ENCODE data around the gene FHOD3.
"Not testable (repeated sequence)": the region's sequence is repeated elsewhere in the genome, so short reads cannot be mapped to it uniquely, and the experiment has no call there.

The FHOD3 gene

DNA sequence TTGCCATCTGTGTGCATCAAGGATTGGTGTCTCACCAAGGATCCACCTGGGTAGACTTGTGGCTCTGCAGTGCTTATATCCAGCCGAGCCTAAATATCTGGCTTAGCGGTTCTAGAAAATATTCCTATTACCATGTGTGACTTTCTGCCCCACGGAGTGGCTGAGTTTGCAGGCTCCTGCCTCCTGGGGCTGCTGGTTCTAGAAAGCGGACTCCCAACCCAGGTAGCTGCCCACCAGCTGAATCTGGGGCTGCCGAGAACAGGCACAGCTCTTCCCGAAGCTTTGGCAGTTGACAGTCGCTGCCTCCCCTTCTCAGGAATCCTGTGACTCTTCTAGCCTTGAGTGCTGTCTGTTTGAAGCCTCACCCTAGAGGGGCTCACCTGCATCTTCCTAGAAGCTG is 426.7 kb downstream of the FHOD3 start:
- DNase-seq, result no peak

DNA sequence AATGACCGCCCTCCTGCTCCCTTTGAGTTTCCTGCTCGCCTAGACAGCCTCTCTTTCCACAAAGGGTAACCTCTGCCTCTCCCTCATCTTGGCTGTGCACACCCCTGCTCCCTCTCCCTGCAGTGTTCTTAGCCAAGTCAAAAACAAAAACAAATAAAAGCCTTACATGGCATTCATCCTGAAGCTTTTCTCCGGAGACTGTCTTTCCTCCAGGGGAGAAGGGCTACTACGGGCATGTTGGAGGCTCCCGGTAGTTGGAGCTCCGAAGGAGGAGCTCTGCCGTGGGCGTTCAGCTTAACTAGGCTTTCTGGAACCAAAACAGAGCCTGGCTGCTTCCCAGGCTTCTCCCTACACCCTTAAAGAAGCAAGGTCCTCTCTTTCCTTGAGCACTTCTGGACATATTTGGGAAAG is 427.1 kb downstream of the FHOD3 start:
- DNase-seq, result no peak

DNA sequence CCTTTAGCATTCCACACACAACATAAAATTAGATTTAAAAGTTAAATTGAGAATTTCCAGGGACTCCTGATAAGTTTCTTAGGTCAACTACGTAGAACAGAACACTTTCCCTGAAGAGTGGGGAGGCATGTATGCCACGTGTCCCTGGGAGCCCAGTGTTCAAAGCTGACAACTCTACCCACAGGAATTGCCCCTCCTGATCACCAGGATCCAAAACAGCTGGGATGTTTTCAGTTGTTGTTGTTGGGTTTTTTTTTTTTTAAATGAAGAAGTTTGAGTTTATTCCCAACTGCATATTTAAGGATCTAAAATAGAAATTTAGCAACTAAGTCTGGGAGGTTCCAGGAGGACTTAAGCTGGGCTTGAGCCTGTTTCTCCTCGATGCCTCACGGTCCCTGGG is 430.8 kb downstream of the FHOD3 start:
- no peak for DNase-seq

DNA sequence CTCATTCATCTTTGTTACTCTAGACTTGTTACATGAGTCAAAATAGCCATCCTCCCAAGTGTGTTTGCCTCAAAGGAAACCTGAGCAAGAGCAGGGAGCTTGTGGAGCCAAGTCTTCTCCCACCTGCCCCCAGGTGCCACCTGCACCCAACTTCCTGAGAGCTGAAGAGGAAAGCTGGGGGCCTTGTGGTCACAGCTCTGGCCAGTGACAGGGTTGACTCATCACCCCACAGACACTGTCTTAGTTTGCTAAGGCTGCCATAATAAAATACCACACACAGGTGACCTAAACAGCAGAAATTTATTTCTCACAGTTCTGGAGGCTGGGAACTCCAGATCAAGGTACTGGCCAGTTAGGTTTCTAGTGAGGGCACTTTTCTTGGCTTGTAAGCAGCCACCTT is 431.7 kb downstream of the FHOD3 start:
- no peak for DNase-seq

DNA sequence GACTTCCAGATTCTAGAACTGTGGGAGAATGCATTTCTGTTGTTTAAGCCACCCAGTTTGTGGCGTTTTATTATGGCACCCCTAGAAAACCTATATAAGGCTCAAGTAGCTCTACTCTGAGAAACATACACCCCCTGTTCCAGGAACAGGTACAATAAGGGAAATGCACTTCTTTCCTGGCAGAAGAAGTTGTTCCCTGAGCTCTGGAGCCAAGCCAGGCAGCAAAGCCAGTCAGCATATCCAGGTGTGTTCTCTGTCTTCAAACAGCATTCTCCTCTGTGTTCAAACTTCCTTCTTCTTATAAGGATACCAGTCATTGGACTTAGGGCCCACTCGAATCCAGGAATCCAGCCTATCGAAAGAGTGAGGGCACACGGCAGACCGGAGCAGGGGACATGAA is 434.8 kb downstream of the FHOD3 start:
- no peak for DNase-seq

DNA sequence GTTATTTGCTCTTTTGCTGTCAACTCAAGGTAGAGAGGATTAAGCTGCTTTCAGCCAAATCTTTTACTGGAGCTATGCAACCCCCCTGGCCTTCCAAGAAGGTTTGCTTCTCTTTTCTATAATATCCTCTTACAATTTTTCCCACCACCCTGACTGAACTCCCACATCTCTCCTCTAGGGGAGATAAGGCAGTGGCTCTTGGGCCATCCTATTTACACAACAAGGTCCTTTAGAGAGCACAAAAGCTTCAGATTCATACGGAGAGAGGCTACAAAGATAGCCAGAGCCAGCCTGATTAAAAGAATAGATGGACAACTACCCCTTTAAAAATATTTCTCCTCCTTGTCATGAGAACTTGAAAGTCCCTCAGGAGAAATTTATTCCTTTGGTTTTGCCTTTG is 435.6 kb downstream of the FHOD3 start:
- DNase-seq, result no peak

DNA sequence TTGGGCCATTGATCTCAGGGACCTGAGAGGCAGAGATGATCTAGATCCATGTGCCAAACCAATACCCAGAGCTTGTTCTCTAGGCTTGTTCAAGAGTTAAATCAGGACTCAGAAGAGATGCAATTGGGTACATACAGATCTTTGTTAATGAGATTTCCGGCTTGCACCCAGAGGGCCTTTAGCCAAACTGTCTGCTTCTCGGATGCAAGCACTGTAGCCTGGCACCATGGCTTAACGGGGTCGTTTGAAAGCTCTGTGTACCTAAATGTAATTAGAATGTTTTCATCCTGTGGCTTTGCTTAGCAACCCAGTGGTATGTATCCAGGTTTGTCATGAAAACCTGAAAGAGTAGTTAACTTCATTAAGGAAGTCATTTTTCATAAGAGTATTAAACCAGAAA is 437.1 kb downstream of the FHOD3 start:
- DNase-seq, result no peak

DNA sequence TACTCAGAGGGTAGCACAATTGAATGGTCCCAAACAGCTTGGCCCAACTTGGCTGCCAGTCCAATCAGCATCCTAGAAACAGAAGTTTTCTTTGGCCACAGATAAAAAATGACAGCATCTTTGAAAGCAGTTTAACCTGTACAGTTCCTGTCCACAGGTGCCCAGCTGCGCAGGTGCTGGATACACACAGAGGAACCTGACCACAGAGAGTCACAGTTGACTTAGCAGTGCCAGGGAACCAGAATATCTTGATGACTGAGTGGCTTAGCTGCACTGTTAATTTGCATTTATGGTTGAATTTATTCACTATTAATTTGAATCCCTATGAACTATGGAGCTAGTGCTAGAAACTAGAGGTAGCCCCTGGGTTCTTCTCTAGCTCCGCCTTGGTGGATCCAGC is 437.6 kb downstream of the FHOD3 start:
- DNase-seq, result no peak

DNA sequence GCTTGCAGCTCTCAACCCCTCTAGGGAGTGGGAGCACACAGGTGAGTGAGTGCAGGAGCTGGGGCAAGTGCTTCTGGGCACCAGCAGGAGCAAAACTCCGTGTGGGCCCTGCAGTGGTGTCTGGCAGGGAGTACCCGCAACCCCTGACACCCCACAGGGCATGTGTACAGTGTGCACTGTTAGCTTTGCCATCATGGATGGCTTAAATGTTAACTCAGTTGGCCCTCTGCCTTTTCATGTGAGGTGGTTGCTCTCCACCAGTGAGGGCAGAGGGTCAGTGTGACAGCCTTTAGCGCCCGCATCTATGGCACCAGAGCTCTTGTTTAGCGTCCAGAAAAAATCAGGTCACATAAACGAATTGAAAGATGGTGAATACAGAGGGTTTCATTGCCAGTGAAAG is 438.6 kb downstream of the FHOD3 start:
- no peak for DNase-seq

DNA sequence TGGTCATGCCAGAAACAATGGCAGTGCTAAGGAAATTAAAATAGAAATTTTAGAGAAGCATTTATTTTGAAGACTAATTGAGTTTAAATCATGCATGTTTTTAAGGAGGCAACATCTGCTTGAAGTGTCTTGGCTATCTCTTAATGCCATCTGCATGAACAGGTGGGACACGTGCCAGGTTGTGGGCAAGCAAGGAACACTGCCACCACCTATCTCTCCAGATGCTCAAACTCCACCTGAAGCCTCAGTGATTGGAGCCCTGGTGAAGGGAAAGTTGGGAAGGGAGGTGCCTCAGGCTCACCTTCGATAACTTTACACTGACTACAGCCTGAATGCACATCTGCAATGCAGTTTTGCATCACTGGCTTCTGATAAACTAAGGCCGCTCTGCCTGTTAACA is 439.8 kb downstream of the FHOD3 start:
- no peak for DNase-seq

DNA sequence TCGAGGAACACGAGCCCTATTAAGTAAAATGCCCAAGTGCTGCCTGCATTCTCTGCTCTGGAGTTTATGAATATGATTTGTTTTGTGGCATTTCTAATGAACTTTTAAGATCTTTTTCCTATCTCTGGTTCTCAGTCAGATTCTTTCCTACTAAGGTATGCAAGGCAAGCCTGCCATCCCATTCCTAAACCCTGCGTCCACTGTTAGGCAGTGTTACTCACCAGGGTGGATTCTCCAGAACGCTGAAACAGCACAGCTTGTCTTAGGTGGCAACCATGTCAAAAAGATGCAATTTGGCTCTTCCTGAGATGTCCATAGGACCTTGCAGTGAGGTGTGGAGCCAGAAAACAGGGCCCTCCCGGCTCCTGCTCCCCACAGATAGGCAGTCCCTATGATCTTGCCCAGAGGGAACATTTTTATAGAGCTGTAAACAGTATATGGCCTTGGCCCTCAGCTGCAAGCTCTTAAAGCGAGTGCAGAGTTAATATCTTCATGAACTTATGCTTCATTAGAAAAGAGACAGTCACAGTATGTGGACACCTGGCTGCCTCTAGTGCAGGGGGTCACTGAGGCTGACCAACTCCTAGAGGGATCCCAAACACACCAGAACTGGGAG is 446.9 kb downstream of the FHOD3 start:
- no peak for DNase-seq

DNA sequence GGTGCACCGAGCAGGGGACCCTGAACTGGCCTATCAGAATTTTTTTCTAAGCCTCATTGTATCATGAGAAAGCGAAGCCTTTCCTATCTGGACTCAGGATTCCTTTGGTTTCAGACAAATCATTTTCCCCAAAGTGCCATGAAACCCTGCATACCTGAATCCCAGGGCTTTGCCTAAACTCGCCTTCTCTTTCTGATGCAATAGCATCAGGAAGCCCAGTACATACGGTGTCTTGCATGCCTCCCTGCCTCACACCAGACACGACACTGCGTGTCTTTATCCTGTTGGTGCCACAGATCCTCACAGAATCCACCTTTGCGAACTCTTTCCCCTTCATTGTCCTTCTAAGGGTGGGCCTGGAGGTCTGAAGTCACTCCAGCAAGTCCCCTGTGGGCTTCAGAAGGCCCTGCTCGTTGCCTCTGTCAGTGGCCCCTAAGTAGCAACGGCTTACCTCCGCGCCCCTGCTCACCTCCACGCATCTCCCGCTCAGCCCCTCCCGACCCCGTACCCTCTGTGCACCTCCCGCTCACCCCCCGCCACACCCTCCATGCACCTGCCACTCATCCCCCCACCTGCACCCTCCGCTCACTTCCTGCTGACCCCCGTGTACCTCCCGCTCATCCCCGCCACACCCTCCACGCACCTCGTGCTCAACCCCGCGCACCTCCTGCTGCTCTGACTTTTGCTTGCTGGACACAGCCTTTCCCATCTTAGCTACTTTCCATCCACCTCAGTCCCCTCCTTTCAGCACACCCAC is 447.9 kb downstream of the FHOD3 start:
- no peak for DNase-seq

DNA sequence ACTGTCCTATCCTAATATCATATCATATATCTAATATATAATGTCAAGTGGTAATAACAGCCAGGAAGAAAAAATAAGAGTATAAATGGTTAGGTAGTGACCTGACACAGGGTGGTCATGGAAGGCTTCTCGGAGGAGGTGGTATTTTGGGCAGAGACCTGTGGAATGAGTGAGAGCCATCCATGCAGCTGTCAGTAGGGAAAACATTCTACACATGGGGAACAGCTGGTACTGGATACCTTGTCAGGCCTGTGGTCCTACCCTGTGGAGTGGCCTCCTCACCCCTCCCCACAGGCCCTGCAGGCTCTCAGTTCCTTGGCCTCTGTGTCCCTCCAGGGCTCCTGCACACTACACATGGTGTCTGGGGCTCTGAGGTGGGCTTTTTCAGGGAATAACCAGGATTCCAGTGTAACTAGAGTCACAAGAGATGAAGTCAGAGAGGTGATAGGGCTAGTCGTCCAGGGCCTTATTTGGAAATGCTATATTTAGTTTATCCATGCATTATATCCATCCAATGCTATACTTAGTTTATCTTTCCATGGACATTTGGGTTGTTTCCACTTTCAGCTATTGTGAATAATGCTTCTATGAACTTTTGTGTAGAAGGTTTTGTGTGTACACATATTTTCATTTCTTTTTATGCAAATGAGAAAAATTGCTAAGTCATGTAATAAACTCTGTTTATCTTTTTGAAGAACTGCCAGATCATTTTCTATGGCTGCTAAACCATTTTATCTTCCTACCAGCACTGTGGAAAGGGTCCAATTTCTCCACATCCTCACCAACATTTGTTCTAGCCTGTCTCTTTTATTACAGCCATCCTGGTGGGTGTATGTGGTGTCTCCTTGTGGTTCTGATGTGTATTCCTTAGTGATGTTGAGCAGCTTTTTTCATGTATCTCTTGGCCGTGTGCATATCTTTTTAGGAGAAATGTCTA is 455.7 kb downstream of the FHOD3 start:
- DNase-seq, result no peak

DNA sequence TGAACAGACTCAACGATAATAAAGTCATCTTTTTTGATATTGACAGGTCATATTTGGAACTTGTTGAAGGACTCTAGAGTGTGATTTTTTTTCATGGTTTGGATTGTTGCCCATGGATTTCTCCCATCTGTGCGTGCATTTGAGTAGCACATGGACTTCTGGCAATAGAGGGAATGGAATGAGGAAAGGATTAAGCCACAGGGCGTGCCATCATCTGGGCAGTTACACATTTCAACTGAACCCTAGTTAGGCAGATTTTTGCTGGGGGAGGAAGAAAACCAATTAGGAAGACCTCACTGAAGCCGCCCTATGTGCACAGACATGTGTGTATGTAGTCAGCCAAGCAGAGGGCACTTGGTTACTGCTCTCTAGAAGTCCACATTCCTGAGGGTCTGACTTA is 458.7 kb downstream of the FHOD3 start:
- DNase-seq, result no peak

DNA sequence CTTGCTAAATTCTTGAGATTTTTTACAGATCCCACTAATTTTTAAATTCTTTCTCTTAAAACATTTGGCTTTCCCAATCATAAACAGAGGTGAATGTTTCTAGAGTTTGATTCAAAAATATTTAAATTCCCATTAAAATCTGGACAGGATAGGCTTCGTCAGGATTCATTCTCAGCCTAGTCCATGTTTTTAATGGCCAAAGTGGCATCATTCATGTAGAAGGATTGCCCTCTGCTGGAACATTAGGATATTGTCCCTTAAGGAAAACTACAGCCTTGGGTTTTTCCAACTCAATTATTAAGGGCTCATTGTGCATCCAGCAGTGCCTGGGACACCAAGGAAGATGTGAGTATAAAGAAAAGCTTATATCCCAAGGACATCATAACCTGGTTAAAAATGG is 459.6 kb downstream of the FHOD3 start:
- no peak for DNase-seq

DNA sequence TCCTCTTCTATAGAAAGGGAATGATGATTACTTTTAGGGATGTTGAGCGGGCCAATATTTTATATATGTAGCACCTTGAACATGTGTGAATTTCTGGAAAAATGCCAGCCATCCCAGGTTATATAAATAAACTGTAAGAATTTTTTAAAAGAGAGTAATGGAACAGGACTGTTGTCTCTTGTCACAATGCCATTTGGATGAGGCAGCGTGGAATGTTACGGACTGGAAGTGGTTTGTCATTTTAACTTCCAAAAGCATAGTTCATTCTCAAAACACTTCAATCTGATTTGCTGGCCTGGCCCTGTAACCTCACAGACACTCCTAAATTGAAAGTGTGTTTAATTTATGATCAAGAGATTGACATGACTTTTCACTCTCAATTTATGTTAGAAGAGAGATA is 460.5 kb downstream of the FHOD3 start:
- no peak for DNase-seq

DNA sequence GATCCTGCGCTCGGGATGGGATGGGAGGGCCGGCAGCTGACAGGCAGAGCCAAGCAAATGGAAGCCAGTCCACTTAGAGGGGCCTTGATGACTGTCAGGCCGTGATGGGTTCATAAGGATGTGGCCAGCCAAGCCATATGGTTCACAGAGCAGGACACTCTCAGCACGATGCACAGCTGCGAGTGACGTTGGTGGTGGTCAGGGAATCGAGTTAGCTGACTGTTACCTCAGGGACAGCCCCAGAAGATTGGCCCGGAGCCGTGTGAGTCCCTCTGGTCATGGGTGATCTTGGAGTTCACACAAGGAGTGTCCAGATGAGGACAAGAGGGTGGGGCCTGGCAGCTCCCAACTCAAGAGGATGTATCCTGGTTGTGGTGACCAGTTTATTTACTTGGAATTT is 461.1 kb downstream of the FHOD3 start:
- no peak for DNase-seq

DNA sequence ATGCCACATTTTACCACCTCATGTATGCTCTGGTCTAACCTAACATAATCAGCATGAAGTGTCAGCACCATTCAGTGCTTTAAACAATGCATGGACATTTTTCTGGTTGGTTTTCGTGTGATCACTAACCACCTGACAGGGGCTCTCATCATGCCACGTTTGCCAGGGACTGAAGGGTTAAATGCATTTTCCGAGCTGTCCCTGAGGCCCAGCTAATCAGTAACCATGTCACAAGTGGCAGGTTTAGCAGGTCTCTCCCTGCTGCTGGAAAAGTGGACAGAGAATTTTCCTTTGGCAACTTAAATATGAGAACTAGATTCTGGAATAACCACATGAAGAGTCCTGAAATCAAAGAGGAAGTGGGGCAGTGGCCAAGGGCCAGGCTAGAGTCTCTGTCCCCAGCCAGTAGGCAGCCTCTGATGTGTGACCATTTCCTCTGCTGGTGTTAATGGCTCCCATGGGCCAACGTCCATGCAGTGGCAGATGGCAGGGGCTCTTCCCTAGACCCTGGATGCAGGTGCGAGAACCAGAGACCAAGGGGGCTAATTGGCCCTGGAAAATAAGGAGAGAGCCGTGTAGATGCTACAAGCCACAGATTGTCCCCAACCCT is 461.8 kb downstream of the FHOD3 start:
- no peak for DNase-seq

DNA sequence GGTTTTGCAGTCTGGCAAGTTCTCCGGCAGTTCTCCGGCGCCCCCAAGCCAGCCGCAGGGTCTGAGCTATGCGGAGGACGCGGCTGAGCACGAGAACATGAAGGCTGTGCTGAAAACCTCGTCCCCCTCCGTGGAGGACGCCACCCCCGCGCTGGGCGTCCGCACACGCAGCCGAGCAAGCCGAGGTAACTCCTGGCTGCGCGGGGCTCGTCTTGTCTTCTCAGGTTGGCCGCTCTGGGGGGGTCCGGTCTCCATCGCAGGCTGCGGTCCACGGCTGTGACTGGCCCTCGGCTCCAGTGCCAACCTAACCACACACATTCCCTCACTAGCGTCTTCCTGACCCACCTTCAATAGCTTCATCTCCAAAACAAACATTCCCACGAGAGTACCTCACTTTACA is 463.1 kb downstream of the FHOD3 start:
- no peak for DNase-seq

DNA sequence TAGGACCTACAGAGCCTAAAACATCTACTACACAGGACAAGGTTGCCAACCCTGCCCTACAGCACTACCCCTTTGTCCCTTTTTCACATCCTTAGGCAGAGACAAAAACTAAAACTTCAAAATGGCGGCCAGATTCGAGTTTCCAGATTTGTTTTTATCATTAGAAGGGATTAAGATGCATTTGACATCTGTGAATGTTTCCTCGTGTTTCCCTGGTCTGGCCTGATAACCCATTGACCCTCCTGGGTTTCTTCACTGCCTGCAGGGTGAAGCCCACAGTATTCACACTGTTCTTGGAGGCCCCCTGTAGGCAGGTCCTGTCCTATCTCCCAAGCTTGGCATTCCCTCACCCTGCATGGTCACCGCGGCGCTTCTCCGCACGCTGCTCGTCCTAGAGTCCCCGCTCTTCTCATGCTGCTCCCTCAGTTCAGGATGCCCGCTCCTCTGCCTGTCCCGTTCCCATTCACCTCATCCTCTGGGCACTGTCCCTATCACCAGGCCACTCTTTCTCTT is 463.7 kb downstream of the FHOD3 start:
- no peak for DNase-seq

DNA sequence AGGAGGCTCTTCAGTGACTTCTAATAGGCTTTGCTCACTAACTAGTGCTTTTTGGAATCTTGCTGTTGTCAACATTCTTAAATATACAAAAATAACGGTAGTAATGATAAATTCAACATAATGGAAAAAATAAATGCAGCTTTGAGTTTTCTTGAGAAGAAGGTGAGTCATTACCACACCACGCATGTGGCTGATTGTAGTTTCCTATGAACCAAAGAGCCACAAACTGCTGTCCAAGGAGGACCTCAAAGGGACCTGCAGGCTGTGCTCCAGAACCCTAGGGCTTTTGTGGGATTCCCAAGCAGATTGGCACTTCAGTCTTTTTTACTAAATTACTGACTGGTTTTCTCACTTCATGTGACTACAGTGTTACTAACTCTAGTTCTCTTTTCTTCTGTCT is 464.6 kb downstream of the FHOD3 start:
- no peak for DNase-seq

DNA sequence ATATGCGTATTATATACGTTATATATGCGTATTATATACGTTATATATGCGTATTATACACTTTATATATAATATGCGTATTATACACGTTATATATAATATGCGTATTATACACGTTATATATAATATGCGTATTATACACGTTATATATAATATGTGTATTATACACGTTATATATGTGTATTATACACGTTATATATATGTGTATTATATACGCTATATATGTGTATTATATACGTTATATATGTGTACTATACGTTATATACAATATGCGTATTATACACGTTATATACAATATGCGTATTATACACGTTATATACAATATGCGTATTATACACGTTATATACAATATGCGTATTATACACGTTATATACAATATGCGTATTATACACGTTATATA is 465.5 kb downstream of the FHOD3 start:
- not testable (repeated sequence) for DNase-seq

DNA sequence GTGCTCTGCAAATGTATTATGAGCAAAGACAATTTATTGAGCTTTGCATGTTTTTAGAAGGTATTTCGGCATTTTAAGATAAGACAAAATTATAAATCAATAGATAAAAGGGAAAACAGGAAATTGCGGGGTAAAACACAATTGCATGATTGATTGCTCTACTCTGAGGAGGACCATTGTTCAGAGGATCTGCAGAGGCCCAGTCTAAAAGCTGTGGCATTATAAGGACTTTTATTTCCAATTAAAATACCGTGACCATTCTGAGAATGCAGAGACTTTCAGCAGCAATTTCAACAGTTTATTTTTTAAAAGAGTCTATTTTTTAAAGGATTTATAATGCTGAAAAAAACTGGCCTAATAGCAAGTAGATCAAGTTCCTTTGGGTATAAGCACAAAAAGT is 469.3 kb downstream of the FHOD3 start:
- DNase-seq, result no peak

Measured in activated naive CD4-positive, alpha-beta T cell treated with anti-CD3 and anti-CD28 coated beads, Interleukin-2, amount 50 U/mL, for 16 hours (primary cell).